HCT116 (cell line): ENCODE results near the gene SLC16A12. TPM values are rescaled to one million over a fixed set of nuclear protein-coding genes. Genes with fewer than 3 reads are reported as not detected.

Experiments used
- ATAC-seq: fragments of 200-7000 bp; cut with Tn5 transposase; 2 replicates; pipeline ENCODE4 v1.9.1; 2020; ENCODE audit warnings: mild to moderate bottlenecking, moderate library complexity
- BruUV-seq: library from RNA; stranded (reverse); fragments of 400-500 nt; replicated peaks from 2 replicates; lab custom pipeline; 2021; lab: Mats Ljungman, UMichigan
- CTCF ChIA-PET: fragments of 300-600 bp; sonication (Branson Sonifier 250); formaldehyde crosslinking; loops from one replicate; lab custom pipeline; 2021; ENCODE audit warnings: antibody characterized with exemption; lab: Charles Lee
- POLR2A ChIA-PET: fragments of 300-600, 350-600 bp; sonication (Branson Sonifier 250); formaldehyde crosslinking; loops from one replicate; lab custom pipeline; 2021; ENCODE audit warnings: antibody characterized with exemption; lab: Charles Lee
- RAD21 ChIA-PET, 2 experiments: fragments of 300-600 bp; sonication (Branson Sonifier 250); formaldehyde crosslinking; loops; one replicate each; lab custom pipeline; 2023; ENCODE audit warnings: low total read pairs in 2 of 2; ENCODE audit not compliant: uncharacterized antibody in 2 of 2, unreplicated experiment in 2 of 2, low non-redundant PET in 1 of 2; lab: Charles Lee
- DNase-seq: peaks from one replicate; pipeline ENCODE4 v3.0.0-alpha.2; 2010; ENCODE audit warnings: low read depth, low spot score
- H2AFZ ChIP-seq: fragments of 200-600 bp; shearing (Covaris generic), sonication (generic); 2 replicates; pipeline ENCODE4 v1.6.1; 2017; ENCODE audit warnings: low read depth, mixed run types, mixed read lengths, antibody characterized with exemption, low read length; ENCODE audit not compliant: poor library complexity, severe bottlenecking
- H3K27ac ChIP-seq: 2 replicates; pipeline ENCODE4 v1.5.1; 2012; ENCODE audit warnings: low read depth, low read length
- H3K27me3 ChIP-seq: fragments of 200-600 bp; sonication (generic); 2 replicates; pipeline ENCODE4 v1.6.1; 2016; ENCODE audit warnings: mixed run types, low read length, mixed read lengths; ENCODE audit not compliant: insufficient read depth
- H3K36me3 ChIP-seq, 2 experiments: fragments of 200-500 bp in 1 of 2; fragments of 200-600 bp in 1 of 2; sonication (Bioruptor generic) in 1 of 2; sonication (generic) in 1 of 2; 2 replicates each; pipeline versions ENCODE4 v1.5.1 to v1.6.1; 2014 to 2016; ENCODE audit warnings: low read length in 2 of 2, inconsistent platforms in 1 of 2, mixed read lengths in 1 of 2, mixed run types in 1 of 2; ENCODE audit not compliant: insufficient read depth in 2 of 2, control insufficient read depth in 1 of 2
- H3K4me1 ChIP-seq, 2 experiments: fragments of 200-600 bp in 1 of 2; sonication (generic) in 1 of 2; 2 replicates each; pipeline versions ENCODE4 v1.5.1 to v1.6.1; 2012 to 2017; ENCODE audit warnings: low read length in 2 of 2, inconsistent platforms in 1 of 2, mild to moderate bottlenecking in 1 of 2, mixed read lengths in 1 of 2, mixed run types in 1 of 2, moderate library complexity in 1 of 2; ENCODE audit not compliant: insufficient read depth in 2 of 2, control insufficient read depth in 1 of 2
- H3K4me2 ChIP-seq: fragments of 200-600 bp; sonication (generic); 2 replicates; pipeline ENCODE4 v1.6.1; 2017; ENCODE audit warnings: mixed run types, low read length, mixed read lengths
- H3K4me3 ChIP-seq, 2 experiments: fragments of 200-600 bp in 1 of 2; sonication (generic) in 1 of 2; replicated peaks in 1 of 2; 2 replicates each; pipeline ENCODE4 v1.5.1; 2011 to 2016; ENCODE audit warnings: low read length in 2 of 2, control low read depth in 1 of 2, low read depth in 1 of 2, mild to moderate bottlenecking in 1 of 2, mixed read lengths in 1 of 2, mixed run types in 1 of 2
- H3K79me2 ChIP-seq: fragments of 200-600 bp; sonication (generic); 2 replicates; pipeline ENCODE4 v1.6.1; 2017; ENCODE audit warnings: mild to moderate bottlenecking, mixed run types, low read length, moderate library complexity, mixed read lengths; ENCODE audit not compliant: insufficient read depth
- H3K9ac ChIP-seq: fragments of 200-600 bp; sonication (generic); 2 replicates; pipeline ENCODE4 v1.6.1; 2016; ENCODE audit warnings: low read length, mixed read lengths
- H3K9me2 ChIP-seq: fragments of 200-600 bp; sonication (generic), shearing (Covaris generic); 2 replicates; pipeline ENCODE4 v1.6.1; 2017; ENCODE audit warnings: mixed run types, mild to moderate bottlenecking, moderate library complexity; ENCODE audit not compliant: insufficient read depth
- H3K9me3 ChIP-seq, 2 experiments: fragments of 200-500 bp in 1 of 2; fragments of 200-600 bp in 1 of 2; sonication (Bioruptor generic) in 1 of 2; sonication (generic) in 1 of 2; 2 replicates each; pipeline ENCODE4 v1.6.1; 2014 to 2017; ENCODE audit warnings: low read length in 2 of 2, mixed read lengths in 2 of 2, inconsistent platforms in 1 of 2, low read depth in 1 of 2, mild to moderate bottlenecking in 1 of 2, mixed run types in 1 of 2, moderate library complexity in 1 of 2; ENCODE audit not compliant: control insufficient read depth in 1 of 2, insufficient read depth in 1 of 2
- H4K20me1 ChIP-seq: fragments of 200-600 bp; sonication (generic), shearing (Covaris generic); 2 replicates; pipeline ENCODE4 v1.6.1; 2017; ENCODE audit warnings: mixed run types, mild to moderate bottlenecking, moderate library complexity; ENCODE audit not compliant: insufficient read depth
- CBX3 ChIP-seq: IDR thresholded peaks from 2 replicates; pipeline ENCODE4 v1.6.1; 2012; ENCODE audit warnings: low read depth
- EGR1 ChIP-seq: IDR thresholded peaks from 2 replicates; pipeline ENCODE4 v1.6.1; 2012; ENCODE audit warnings: low read depth
- ELF1 ChIP-seq: IDR thresholded peaks from 2 replicates; pipeline ENCODE4 v1.6.1; 2012; ENCODE audit warnings: low read depth, borderline replicate concordance
- EZH2 ChIP-seq: fragments of 200-600 bp; sonication (generic); IDR thresholded peaks from 2 replicates; pipeline ENCODE4 v1.6.1; 2017; ENCODE audit warnings: antibody characterized with exemption, mixed run types
- FOSL1 ChIP-seq: IDR thresholded peaks from 2 replicates; pipeline ENCODE4 v1.6.1; 2012; ENCODE audit warnings: low read depth
- POLR2AphosphoS5 ChIP-seq: IDR thresholded peaks from 2 replicates; pipeline ENCODE4 v1.6.1; 2011; ENCODE audit warnings: mild to moderate bottlenecking, low read depth, low read length, moderate library complexity
- RAD21 ChIP-seq: IDR thresholded peaks from 2 replicates; pipeline ENCODE4 v1.6.1; 2012; ENCODE audit warnings: low read depth, mild to moderate bottlenecking
- SP1 ChIP-seq: IDR thresholded peaks from 2 replicates; pipeline ENCODE4 v1.6.1; 2012; ENCODE audit warnings: low read depth
- intact Hi-C: fragments of 100-400 bp; cut with micrococcal nuclease; formaldehyde crosslinking; loops from 2 replicates; pipeline ENCODE4 v1.10.0; 2022
- total RNA-seq: library from RNA; stranded (reverse); gene quantifications from one replicate; pipeline ENCODE4 v1.2.1, GENCODE V29; 2021; ENCODE audit not compliant: unreplicated experiment
- TF ChIP-seq, protein P1 (sequence below), 3 experiments: fragments of 200-600 bp in 1 of 3; sonication (generic) in 1 of 3; IDR thresholded peaks in 2 of 3; conservative IDR thresholded peaks in 1 of 3; 2 replicates each; pipeline ENCODE4 v1.5.1; 2012 to 2017; ENCODE audit warnings: low read depth in 2 of 3, low read length in 2 of 3, antibody characterized with exemption in 1 of 3, borderline replicate concordance in 1 of 3, control low read depth in 1 of 3, mild to moderate bottlenecking in 1 of 3, mixed read lengths in 1 of 3, mixed run types in 1 of 3, moderate library complexity in 1 of 3; ENCODE audit not compliant: insufficient read depth in 1 of 3
- TF ChIP-seq, protein P2 (sequence below): IDR thresholded peaks from 2 replicates; pipeline ENCODE4 v1.6.1; 2012

The SLC16A12 gene
- total RNA-seq, 1 experiment from 2014 or later = not detected

DNA sequence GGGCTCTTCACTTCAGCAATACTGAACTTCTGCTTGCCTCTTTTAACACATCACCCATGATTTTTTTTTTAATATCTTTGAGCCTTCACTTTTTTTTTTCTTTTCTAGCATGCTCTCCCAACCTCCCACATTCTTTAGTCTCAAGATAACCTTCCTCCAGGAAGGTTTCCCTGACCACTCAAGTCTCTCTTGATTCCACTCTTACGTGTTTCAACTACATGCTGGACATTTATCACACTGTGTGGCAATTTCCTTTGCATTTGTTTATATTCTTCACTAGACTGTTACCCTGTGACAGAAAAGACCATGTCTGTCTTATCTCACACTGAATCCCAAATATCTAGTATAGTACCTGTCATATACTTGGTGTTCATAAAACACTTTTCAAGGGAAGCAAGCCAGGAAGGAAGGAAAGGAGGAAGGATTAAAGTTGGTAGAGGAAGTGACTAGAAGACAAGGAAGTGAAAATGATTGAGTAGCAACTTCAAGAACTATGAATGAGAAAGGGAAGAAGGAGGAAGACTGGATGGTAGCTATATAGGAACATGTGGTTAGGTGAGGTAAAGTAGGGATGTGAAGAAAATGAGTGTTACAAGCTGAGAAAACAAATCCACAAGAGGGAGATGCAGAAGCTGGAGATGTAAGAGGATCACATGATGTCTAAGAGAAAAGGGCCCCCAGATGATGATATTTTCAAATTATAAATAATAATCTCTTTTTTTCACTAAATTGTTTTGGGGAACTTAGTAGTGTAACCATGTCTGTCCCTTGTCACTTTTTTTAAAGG is 80.6 kb downstream of the SLC16A12 start (continued):
- TF ChIP-seq, protein P1, sequence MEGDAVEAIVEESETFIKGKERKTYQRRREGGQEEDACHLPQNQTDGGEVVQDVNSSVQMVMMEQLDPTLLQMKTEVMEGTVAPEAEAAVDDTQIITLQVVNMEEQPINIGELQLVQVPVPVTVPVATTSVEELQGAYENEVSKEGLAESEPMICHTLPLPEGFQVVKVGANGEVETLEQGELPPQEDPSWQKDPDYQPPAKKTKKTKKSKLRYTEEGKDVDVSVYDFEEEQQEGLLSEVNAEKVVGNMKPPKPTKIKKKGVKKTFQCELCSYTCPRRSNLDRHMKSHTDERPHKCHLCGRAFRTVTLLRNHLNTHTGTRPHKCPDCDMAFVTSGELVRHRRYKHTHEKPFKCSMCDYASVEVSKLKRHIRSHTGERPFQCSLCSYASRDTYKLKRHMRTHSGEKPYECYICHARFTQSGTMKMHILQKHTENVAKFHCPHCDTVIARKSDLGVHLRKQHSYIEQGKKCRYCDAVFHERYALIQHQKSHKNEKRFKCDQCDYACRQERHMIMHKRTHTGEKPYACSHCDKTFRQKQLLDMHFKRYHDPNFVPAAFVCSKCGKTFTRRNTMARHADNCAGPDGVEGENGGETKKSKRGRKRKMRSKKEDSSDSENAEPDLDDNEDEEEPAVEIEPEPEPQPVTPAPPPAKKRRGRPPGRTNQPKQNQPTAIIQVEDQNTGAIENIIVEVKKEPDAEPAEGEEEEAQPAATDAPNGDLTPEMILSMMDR (IDR thresholded peaks at IDR 0.05 in 2 of 3, conservative IDR thresholded peaks at IDR 0.05 in 1 of 3; ENCODE audit: borderline replicate concordance in 1 of 3, insufficient read depth in 1 of 3, low read depth in 2 of 3, low read length in 2 of 3) = no peak
- TF ChIP-seq POLR2AphosphoS5 = no peak
- TF ChIP-seq EGR1 = no peak
- no peak for TF ChIP-seq CBX3
- TF ChIP-seq FOSL1 = no peak
- TF ChIP-seq RAD21 = no peak
- TF ChIP-seq SP1 = no peak
- TF ChIP-seq, protein P2, sequence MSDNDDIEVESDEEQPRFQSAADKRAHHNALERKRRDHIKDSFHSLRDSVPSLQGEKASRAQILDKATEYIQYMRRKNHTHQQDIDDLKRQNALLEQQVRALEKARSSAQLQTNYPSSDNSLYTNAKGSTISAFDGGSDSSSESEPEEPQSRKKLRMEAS = no peak
- no peak for TF ChIP-seq ELF1

DNA sequence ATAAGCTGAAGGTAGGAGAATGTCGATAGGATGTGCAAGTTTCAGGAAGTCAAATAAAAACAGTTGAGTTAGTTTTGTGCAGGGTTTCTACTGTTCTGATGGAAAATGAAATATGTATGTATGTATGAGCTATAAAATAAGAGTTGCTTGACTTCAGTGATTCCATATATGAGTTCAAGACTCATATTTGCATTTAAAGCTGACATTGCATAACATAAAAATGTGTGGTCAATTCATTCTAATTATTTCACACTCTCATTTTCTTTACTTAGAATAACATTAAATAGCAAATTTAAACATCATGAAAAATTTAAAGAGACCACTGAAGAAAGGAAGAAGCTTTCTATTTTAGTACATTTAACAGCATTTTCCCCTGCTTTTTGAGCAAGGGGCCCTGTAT is 83.2 kb downstream of the SLC16A12 start:
- ChIA-PET POLR2A (no interaction called here), RAD21 (no interaction called here), CTCF (interaction anchor here (1.4 kb wide), 1 partner anchor 14 kb away, joined by 4 read pairs; no protein-coding TSS in a partner anchor)
- intact Hi-C loops = no loop called here
- Histone ChIP-seq H2AFZ (no peak overlapping the region), H3K79me2 (no peaks in the 10 kb centered on the region), H3K4me3 (no peak overlapping the region), H3K27ac (no peak overlapping the region), H3K9me2 (no peaks in the 10 kb centered on the region), H3K27me3 (no peaks in the 10 kb centered on the region), H3K4me1 (no peaks in the 10 kb centered on the region), H4K20me1 (no peaks in the 10 kb centered on the region), H3K9me3 (no peaks in the 10 kb centered on the region), H3K4me2 (no peak overlapping the region), H3K9ac (no peak overlapping the region), H3K36me3 (no peaks in the 10 kb centered on the region)
- TF ChIP-seq FOSL1 = no peak
- TF ChIP-seq RAD21 = no peak
- no peak for TF ChIP-seq EZH2
- BruUV-seq = no TSS peak
- ATAC-seq (no peak), DNase-seq (no peak)
